ENCODE results near the gene FHDC1. TPM values are rescaled to one million over a fixed set of nuclear protein-coding genes. Genes with fewer than 3 reads are reported as not detected.

Gene FHDC1
- total RNA-seq, 1 experiment from 2014 or later, result 19.9 TPM

- H3K9ac ChIP-seq (ENCODE audit: extremely low read depth, insufficient read length, low read length), result peak overlapping the region; percentile 25
- H3K23me2 ChIP-seq (ENCODE audit: insufficient read length, low read depth, low read length, poor library complexity, severe bottlenecking), result peaks cover 19% of the 10 kb centered on the region
- H2BK120ac ChIP-seq (ENCODE audit: low read depth, low read length, poor library complexity, severe bottlenecking), result no peak overlapping the region
- no peaks in the 10 kb centered on the region; a peak in 1 of 5 replicates for H3K9me3 Mint-ChIP-seq
- H4K20me1 ChIP-seq (ENCODE audit: control insufficient read depth, insufficient read depth, insufficient read length), result no peaks in the 10 kb centered on the region
- no peak overlapping the region for H3T11ph ChIP-seq (ENCODE audit: low read length)
- H3K27ac Mint-ChIP-seq, result no peak overlapping the region
- no CpG with 5 or more reads among the region's 17 CpGs for WGBS (ENCODE audit: extremely low coverage, insufficient read length, low lambda C conversion rate)
- H3K36me3 Mint-ChIP-seq (ENCODE audit: insufficient read depth in 1 of 3, low read depth in 3 of 3), result peaks cover 8 to 16% (median 12%) of the 10 kb centered on the region in 3 experiments
- no peak overlapping the region for H3K14ac ChIP-seq (ENCODE audit: insufficient read depth, low read length)
- no peaks in the 10 kb centered on the region for H3K79me1 ChIP-seq (ENCODE audit: insufficient read depth, low read depth, low read length, poor library complexity, severe bottlenecking)
- no peak overlapping the region for H2BK5ac ChIP-seq (ENCODE audit: insufficient read length, low read length)
- no peak overlapping the region for H3K18ac ChIP-seq (ENCODE audit: insufficient read length, low read depth, low read length)
- H2BK15ac ChIP-seq (ENCODE audit: low read depth, low read length), result no peak overlapping the region
- H2BK20ac ChIP-seq (ENCODE audit: low read depth, low read length, poor library complexity, severe bottlenecking), result no peak overlapping the region
- H4K5ac ChIP-seq (ENCODE audit: insufficient read length, low read depth, low read length), result no peak overlapping the region
- no peak overlapping the region for H3K4ac ChIP-seq (ENCODE audit: low read depth, low read length)
- H2BK12ac ChIP-seq (ENCODE audit: insufficient read length, low read depth, low read length), result no peak overlapping the region
- H3K4me1 ChIP-seq (ENCODE audit: insufficient read depth, low read length), result peaks cover 6% of the 10 kb centered on the region; the same call in 1 of the 2 replicates
- no peaks in the 10 kb centered on the region for H3K9me3 ChIP-seq (ENCODE audit: control insufficient read depth, low read depth, low read length)
- no peak overlapping the region for H3K23ac ChIP-seq (ENCODE audit: insufficient read length, low read depth, low read length)
- no peak overlapping the region for H4K91ac ChIP-seq (ENCODE audit: insufficient read length, low read depth, low read length)
- H3K56ac ChIP-seq (ENCODE audit: insufficient read length, low read depth, low read length), result no peak overlapping the region
- H2AK5ac ChIP-seq (ENCODE audit: insufficient read length, low read length), result no peak overlapping the region
- H3K27ac ChIP-seq (ENCODE audit: insufficient read length, low read depth, low read length), result no peak overlapping the region
- peaks cover 36 to 38% of the 10 kb centered on the region in 2 experiments for H3K4me1 Mint-ChIP-seq
- no peaks in the 10 kb centered on the region for H3K27me3 ChIP-seq (ENCODE audit: insufficient read depth, low read length)
- H3K27me3 Mint-ChIP-seq (ENCODE audit: low read depth), result peaks cover 29% of the 10 kb centered on the region
- H4K8ac ChIP-seq (replicated peaks; ENCODE audit: insufficient read length, low read depth, low read length), result no peak overlapping the region
- H3K4me2 ChIP-seq (ENCODE audit: insufficient read depth, insufficient read length, low read length), result peak overlapping the region; percentile 76
- H3K4me3 Mint-ChIP-seq, result peak overlapping the region; percentile 68 to 87
- no peak for TF ChIP-seq CTCF (conservative IDR thresholded peaks at IDR 0.05)
- no peak for DNase-seq
- H2AFZ ChIP-seq (ENCODE audit: low read length), result no peak overlapping the region
- peaks cover 32% of the 10 kb centered on the region; the same call in 1 of the 2 replicates for H3K79me2 ChIP-seq (ENCODE audit: insufficient read depth, low read length)
These were observed 2.3 kb downstream of the FHDC1 start for GRCh38 chr4:152938237-152938947.

All from H9 (cell line).